ENCODE results near the gene PARVB.

The PARVB gene

DNA sequence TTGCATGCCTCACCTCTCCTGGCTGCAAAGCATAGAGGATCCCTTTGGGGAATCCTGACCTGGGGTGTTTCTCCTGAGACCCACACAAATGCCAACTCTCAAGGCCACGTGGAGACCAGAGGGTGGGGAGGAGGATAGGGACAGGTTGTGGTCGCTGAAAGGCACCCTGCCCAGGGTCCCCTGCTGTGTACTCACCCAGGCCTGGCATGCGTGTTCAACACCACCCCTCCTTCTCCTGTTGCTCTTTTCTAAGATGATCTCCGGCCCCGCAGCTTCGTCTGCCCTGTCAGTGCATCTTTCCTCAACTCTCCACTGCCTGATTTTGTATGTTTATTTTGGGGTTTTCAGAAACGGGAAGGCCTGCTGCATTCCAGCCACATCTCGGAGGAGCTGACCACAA, 112.0 kb downstream of the PARVB start:
- DNase-seq (ENCODE audit: low read depth) = no peak

- no peak for DNase-seq (ENCODE audit: low read depth)
Measured at GRCh38 chr22:44136786-44137185, 112.7 kb downstream of the PARVB start.

GRCh38 chr22:44137415-44137814, 113.3 kb downstream of the PARVB start:
- no peak for DNase-seq (ENCODE audit: low read depth)

- no peak for DNase-seq (ENCODE audit: low read depth)
Measured at GRCh38 chr22:44139773-44140172, 115.7 kb downstream of the PARVB start.

DNA sequence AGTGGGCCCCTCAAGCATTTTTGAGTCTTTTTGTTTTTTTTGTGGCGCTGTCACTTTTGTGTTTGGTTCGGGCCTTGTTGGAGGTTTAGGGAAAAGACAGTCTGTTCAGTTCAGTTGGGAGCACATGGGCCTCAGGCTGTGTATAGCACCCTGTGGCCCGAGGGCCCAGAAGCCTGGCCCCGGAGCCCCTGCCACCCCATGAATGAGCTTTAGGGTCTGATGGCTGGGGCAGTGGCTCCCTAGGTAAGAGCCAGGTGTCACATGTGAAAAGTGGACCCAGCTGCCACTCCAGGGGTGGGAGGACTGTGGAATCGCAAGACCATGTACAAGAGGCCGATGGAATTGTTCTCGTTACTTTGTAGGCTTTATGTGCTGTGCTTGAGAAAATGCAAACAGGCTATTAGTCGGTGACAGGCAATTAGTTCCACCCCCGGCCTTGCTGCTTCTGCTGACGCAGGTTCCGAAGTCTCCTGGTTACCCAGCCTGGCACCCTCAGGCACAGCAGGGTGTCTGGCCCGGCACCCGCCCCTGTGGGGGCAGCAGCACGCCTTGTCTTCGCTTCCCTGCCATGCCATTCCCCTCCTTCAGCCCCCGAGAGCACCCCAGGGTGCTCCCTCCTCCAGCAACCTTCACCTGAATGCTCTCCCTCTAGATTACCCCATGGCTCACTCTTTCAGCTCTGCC, 118.5 kb downstream of the PARVB start:
- no peak for DNase-seq (ENCODE audit: low read depth)

DNA sequence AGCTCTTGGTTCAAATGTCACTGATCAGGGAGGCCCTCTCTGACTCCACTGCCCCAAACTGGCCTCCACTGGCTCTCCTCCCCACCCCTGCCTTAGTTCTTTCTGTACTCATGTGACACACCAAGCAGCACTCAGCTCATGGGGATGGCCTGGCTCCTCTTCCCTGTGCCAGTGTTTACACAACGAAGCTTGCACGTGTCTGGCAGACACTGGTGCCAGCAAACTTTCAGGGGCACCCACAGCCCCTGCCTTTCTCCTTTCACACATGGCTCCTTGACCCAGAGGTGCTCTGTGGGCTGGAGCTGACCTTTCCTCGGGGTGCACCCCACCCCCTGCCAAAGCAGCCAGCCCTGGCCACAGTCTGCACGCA, 119.0 kb downstream of the PARVB start:
- DNase-seq (ENCODE audit: low read depth) = no peak

GRCh38 chr22:44143579-44143978, 119.5 kb downstream of the PARVB start:
- no peak for DNase-seq (ENCODE audit: low read depth)

DNA sequence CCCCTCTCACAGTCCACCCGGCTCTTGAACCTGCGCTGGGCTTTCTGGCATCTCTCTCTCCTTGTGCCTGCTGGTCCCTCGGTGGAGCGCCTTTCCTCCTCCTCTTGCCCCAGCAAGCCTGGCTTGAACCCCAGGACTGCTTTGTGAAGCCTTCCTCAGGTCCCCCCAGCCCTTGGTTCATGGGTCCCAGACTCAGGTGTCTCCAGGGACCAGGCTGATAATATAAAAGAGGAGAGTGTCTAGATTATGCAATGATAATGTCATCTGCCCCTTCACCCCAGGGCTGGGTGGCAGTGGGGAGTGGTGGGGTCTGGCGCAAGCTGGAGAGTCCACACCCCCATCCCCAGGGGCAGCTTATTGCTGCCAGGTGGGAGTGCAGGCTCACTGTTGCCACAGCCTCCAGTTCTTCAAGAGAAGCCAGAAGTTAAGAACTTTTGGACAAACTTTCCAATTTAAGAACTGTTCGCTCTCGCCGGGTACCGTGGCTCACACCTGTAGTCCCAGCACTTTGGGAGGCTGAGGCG, 120.0 kb downstream of the PARVB start:
- DNase-seq (ENCODE audit: low read depth) = no peak

DNA sequence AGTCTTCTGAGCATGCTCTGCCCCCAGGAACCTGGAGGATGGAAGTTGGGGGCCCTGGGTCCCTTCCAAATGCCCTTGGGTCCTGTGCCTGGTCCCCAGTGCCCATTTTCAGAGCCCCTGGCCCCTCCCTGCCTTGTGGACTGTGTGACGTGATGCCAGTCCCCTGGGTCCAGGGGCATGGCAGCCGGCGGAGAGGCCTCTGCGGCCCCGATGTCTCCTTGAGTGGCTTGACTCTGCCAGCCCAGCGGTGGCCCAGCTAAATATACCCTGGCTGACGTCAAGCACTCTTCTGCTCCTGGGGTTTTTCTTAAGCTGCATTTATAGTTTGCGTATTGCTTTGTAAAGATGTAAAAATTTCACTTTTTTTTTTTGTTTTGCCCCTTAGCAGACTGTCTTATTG, 121.4 kb downstream of the PARVB start:
- DNase-seq (ENCODE audit: low read depth) = no peak

GRCh38 chr22:44146088-44146861, 122.2 kb downstream of the PARVB start:
- DNase-seq (ENCODE audit: low read depth) = no peak

DNA sequence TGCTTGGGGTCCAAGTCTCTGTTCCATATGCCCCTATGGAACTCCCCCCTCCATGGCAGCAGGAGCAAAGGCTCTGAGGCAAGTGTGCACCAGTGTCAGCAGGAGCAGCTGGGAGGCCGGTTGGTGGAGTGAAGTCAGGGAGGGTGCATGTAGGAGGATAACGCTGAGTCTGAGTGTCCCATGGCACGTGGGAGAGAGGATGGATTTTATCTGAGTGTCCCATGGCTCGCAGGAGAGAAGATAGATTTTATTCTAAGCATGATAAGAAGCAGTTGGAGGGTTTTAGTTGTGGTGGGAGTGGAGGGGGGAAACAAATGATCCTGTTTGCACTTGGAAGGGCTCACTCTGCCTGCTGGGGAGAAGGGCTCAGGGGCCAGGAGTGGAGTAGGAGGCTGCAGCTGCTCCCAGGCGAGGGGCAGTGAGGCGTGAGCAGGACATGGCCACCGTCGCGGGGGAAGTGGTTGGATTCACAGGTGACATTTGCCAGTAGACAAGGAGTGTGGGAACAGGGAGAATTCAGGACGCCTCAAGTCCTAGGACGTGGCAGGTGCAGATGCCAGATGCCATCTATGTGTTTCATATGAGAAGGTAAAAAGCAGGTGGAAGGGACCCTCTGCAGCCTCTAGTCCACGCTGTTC, 123.0 kb downstream of the PARVB start:
- DNase-seq (ENCODE audit: low read depth) = no peak

DNA sequence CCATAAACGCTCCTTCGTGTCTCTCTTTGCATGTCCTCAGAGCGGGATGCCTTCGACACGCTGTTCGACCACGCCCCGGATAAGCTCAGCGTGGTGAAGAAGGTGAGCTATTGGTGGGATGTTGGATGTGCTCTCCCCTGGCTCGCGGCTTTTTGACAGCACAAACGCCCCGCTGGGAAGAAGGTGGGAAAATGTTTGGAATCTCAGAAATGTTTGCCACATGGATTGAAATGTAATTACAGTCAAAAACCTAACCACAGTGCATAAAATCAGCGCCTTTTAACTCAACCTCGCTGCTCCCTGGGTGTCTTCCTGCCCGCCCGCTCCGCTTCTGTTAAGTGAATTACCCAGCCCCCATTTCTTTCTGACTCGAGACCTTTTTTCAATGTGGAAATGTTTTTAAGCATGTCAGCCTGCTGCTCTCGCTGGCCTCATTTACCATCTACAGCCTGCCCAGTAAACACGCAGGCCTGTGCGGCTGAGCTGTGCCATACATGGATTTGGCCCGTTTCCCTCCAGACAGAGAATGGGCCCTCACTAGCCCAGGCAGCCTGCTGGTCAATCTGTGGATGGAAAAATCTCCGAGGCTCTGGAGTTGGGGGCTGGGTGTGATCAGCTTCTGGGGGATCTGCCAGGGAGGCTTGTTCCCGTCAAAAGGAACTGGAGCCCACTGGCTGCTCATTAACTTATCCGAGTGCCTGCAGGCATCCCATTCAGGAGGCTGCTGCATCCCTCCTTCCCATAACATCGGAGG, 123.9 kb downstream of the PARVB start:
- no peak for DNase-seq (ENCODE audit: low read depth)

- no peak for DNase-seq (ENCODE audit: low read depth)
Measured at GRCh38 chr22:44151676-44152075, 127.6 kb downstream of the PARVB start.

GRCh38 chr22:44153710-44154109, 129.6 kb downstream of the PARVB start:
- no peak for DNase-seq (ENCODE audit: low read depth)

DNA sequence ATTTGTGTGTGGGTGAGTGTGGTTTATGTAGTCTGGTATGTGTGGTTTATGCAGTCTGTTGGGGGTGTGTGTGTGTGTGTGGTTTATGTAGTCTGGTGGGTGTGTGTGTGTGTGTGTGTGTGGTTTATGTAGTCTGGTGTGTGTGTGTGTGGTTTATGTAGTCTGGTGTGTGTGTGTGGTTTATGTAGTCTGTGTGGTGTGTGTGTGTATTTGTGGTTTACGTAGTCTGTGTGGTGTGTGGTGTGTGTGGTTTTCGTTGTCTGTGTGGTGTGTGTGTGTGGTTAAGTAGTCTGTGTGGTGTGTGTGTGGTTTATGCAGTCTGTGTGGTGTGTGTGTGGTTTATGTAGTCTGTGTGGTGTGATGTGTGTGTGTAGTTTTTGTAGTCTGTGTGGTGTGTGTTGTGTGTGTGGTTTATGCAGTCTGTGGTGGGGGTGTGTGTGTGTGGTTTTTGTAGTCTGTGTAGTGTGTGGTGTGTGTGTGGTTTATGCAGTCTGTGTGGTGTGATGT, 130.4 kb downstream of the PARVB start:
- DNase-seq (ENCODE audit: low read depth) = no peak

DNA sequence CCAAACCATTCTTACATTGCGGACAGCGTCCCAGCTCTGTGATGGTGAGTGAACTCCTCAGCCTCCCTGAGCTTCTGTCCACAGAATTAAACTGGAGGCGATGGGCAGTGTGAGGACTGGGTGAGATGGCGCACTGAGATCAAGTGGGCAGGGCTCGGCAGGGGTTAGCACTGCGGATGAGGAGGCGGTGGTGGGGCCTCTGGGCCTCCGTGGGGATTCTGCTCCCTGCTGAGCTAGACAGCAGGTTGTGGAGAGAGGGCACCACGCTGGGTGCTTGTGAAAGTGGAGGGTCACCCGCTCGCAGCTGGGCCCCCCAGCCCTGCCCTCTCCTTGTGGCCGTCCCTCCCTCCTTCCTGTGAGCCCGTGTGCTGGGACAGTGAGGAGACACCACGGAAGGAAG, 131.0 kb downstream of the PARVB start:
- no peak for DNase-seq (ENCODE audit: low read depth)

DNA sequence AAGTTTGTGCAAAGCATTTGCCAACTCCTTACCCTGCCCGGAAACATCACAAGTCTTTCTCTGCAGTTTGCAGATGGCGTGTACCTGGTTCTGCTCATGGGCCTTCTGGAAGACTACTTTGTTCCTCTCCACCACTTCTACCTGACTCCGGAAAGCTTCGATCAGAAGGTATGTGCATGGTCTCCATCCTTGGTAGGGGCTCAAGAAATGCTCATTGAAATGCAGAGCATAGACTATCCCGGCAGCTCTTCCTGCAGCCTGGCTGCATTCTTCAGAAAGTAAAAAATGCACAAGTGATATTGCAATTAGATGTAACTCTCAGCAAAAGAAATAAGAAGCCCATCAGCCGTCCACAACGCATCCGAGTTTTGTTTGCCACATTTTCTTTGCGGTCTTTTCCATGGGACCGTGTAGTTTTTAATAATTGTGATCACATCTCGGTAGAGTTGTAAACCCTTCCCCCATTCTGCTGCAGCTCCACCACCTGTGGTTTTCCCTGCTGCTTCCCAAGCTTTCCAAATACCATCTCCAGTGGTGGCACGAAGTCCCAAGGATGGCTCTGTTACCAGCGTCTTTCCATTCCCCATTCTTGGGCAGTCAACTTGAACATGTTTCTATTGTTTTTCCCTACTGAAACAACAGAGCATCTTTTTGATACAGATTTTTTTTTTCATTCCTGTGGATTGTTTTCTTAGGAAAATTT, 134.0 kb downstream of the PARVB start:
- no peak for DNase-seq (ENCODE audit: low read depth)

GRCh38 chr22:44158816-44159215, 134.7 kb downstream of the PARVB start:
- DNase-seq (ENCODE audit: low read depth) = no peak

- no peak for DNase-seq (ENCODE audit: low read depth)
Measured at GRCh38 chr22:44159221-44159620, 135.1 kb downstream of the PARVB start.

GRCh38 chr22:44159811-44160210, 135.7 kb downstream of the PARVB start:
- no peak for DNase-seq (ENCODE audit: low read depth)

DNA sequence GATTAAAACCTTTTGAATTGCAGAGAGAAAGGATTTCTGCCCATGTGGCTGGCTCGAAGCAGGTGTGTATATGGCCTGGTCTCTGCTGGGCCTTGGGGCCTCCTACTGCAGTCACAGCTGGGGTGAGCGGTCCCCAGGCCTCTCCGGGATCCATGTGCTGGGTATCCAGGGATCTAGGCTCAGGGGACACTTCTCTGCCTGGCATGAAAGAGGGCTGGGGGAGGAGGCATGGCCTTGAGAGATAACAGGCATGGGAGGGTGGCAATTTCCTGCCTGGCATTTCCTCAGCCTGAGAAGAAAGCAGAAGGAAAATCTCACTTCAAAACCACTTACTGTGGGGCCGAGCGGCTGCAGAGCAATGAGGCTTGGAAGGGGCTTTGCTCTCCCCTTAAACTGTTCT, 136.3 kb downstream of the PARVB start:
- DNase-seq (ENCODE audit: low read depth) = no peak

DNA sequence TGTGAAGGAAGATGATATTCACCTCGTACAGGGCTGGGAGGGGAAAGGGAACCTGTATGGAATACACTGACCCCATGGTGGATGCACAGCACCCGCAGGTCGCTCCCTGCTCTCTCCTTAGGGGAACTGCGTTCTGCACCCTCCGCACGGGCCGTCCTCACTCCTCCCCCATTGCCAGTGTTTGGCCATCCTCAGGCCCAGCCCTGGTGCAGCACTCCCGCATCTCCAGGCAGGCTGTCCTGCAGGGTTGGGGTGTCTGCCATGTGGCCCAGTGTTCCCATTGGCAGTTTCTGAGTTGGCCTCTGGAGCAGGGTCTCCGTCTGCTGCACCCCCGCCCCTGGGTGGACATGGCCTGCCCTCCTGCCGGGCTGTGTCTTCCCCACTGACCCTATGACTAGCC, 137.6 kb downstream of the PARVB start:
- no peak for DNase-seq (ENCODE audit: low read depth)

All from activated T-cell treated with anti-CD3 and anti-CD28 coated beads for 1 hour (primary cell).